ENCODE measurements around the gene KDELR1. TPM values are rescaled to one million over a fixed set of nuclear protein-coding genes. Genes with fewer than 3 reads are reported as not detected.
"Not testable (repeated sequence)": the region's sequence is repeated elsewhere in the genome, so short reads cannot be mapped to it uniquely, and the experiment has no call there.

Gene KDELR1
- total RNA-seq, 1 donor from 2014 or later, result 51.9 TPM

GRCh38 chr19:48381178-48381950, 10.0 kb downstream of the KDELR1 start:
- Mint-ChIP-seq H3K27ac (no peak overlapping the region), H3K4me1 (no peaks in the 10 kb centered on the region), H3K27me3 (no peaks in the 10 kb centered on the region), H3K9me3 (no peaks in the 10 kb centered on the region), H3K4me3 (no peak overlapping the region), H3K36me3 (ENCODE audit: low read depth) (peaks cover 51% of the 10 kb centered on the region)
- ChIA-PET CTCF (no interaction called here), POLR2A (no interaction called here)
- no peak for ATAC-seq (ENCODE audit: low read depth)
- intact Hi-C loops (cut with micrococcal nuclease), result no loop called here
- DNase-seq, result no peak
- TF ChIP-seq CTCF (IDR thresholded peaks at IDR 0.05), result no peak

GRCh38 chr19:48379058-48379457, 12.3 kb downstream of the KDELR1 start:
- Mint-ChIP-seq H3K27me3 (no peaks in the 10 kb centered on the region), H3K4me1 (no peaks in the 10 kb centered on the region), H3K9me3 (no peaks in the 10 kb centered on the region), H3K4me3 (no peak overlapping the region), H3K27ac (no peak overlapping the region), H3K36me3 (ENCODE audit: low read depth) (peaks cover 28% of the 10 kb centered on the region)
- POLR2A ChIA-PET, result no interaction called here
- TF ChIP-seq CTCF (IDR thresholded peaks at IDR 0.05), result no peak
- DNase-seq (no peak), ATAC-seq (ENCODE audit: low read depth) (no peak)
- intact Hi-C loops (cut with micrococcal nuclease), result no loop called here
- CTCF ChIA-PET, result no interaction called here

GRCh38 chr19:48378194-48378570, 13.2 kb downstream of the KDELR1 start:
- no peak overlapping the region for H3K4me3 Mint-ChIP-seq
- H3K4me1 Mint-ChIP-seq, result no peaks in the 10 kb centered on the region
- no peak for DNase-seq
- H3K36me3 Mint-ChIP-seq (ENCODE audit: low read depth), result peaks cover 20% of the 10 kb centered on the region
- no peak overlapping the region for H3K27ac Mint-ChIP-seq
- ATAC-seq (ENCODE audit: low read depth), result no peak
- no peaks in the 10 kb centered on the region for H3K9me3 Mint-ChIP-seq
- no peak for TF ChIP-seq CTCF (IDR thresholded peaks at IDR 0.05)
- H3K27me3 Mint-ChIP-seq, result no peaks in the 10 kb centered on the region
- intact Hi-C loops (cut with micrococcal nuclease), result no loop called here
- ChIA-PET POLR2A (no interaction called here), CTCF (no interaction called here)

- no peaks in the 10 kb centered on the region for H3K36me3 Mint-ChIP-seq (ENCODE audit: low read depth)
- no peak for DNase-seq
- no peak overlapping the region for H3K4me3 Mint-ChIP-seq
- H3K9me3 Mint-ChIP-seq, result no peaks in the 10 kb centered on the region
- no peak for ATAC-seq (ENCODE audit: low read depth)
- no peaks in the 10 kb centered on the region for H3K4me1 Mint-ChIP-seq
- H3K27ac Mint-ChIP-seq, result no peak overlapping the region
- intact Hi-C loops (cut with micrococcal nuclease), result no loop called here
- H3K27me3 Mint-ChIP-seq, result peaks cover 2% of the 10 kb centered on the region
- ChIA-PET POLR2A (no interaction called here), CTCF (no interaction called here)
- no peak for TF ChIP-seq CTCF (IDR thresholded peaks at IDR 0.05)
These were observed 17.8 kb downstream of the KDELR1 start for GRCh38 chr19:48373567-48373966.

- H3K9me3 Mint-ChIP-seq, result no peaks in the 10 kb centered on the region
- peaks cover 2% of the 10 kb centered on the region for H3K27me3 Mint-ChIP-seq
- ATAC-seq (ENCODE audit: low read depth) (no peak), DNase-seq (no peak)
- H3K4me1 Mint-ChIP-seq, result no peaks in the 10 kb centered on the region
- no peak for TF ChIP-seq CTCF (IDR thresholded peaks at IDR 0.05)
- intact Hi-C loops (cut with micrococcal nuclease), result no loop called here
- no peak overlapping the region for H3K27ac Mint-ChIP-seq
- H3K36me3 Mint-ChIP-seq (ENCODE audit: low read depth), result no peaks in the 10 kb centered on the region
- no peak overlapping the region for H3K4me3 Mint-ChIP-seq
- CTCF ChIA-PET, result no interaction called here
- POLR2A ChIA-PET, result no interaction called here
These were observed 18.4 kb downstream of the KDELR1 start for GRCh38 chr19:48372904-48373303.

- H3K4me1 Mint-ChIP-seq; DNase-seq; intact Hi-C loops (cut with micrococcal nuclease); H3K27me3 Mint-ChIP-seq; H3K36me3 Mint-ChIP-seq (ENCODE audit: low read depth); H3K9me3 Mint-ChIP-seq; ATAC-seq (ENCODE audit: low read depth); H3K27ac Mint-ChIP-seq; POLR2A ChIA-PET; H3K4me3 Mint-ChIP-seq: not testable (repeated sequence)
- CTCF ChIA-PET, result interaction anchor here (0.9 kb wide), 1 partner anchor 20 kb away, joined by 5 read pairs; the partner anchor contains the start of gene KDELR1
These were observed 19.6 kb downstream of the KDELR1 start for GRCh38 chr19:48371771-48372170.
